HepG2 (cell line): ENCODE results near the gene PRDX5. TPM values are rescaled to one million over a fixed set of nuclear protein-coding genes. Genes with fewer than 3 reads are reported as not detected.
A peak's percentile ranks its signal among the peaks of the same experiment; 100 is the strongest.

Source experiments
- AGO1 ChIP-seq: fragments of 200-400 bp; formaldehyde crosslinking; IDR thresholded peaks from 2 replicates; pipeline ENCODE4 v1.6.1; 2017; ENCODE audit warnings: mild to moderate bottlenecking, low read depth, low read length, moderate library complexity; ENCODE audit not compliant: poor library complexity, severe bottlenecking
- ARID5B ChIP-seq: IDR thresholded peaks from 2 replicates; pipeline ENCODE4 v1.4.0; 2020; ENCODE audit warnings: mild to moderate bottlenecking, missing genetic modification reagents
- ARNT2 ChIP-seq: sonication (generic); formaldehyde crosslinking; IDR thresholded peaks from 2 replicates; pipeline ENCODE4 v1.8.0; 2022; ENCODE audit warnings: mild to moderate bottlenecking, low read depth, missing genetic modification reagents, moderate library complexity
- CREBL2 ChIP-seq: sonication (generic); formaldehyde crosslinking; IDR thresholded peaks from 2 replicates; pipeline ENCODE4 v1.8.1; 2023; ENCODE audit warnings: missing genetic modification reagents, mild to moderate bottlenecking, borderline replicate concordance
- ESRRA ChIP-seq: sonication (generic); formaldehyde crosslinking; IDR thresholded peaks from 2 replicates; pipeline ENCODE4 v1.5.1; 2020; ENCODE audit warnings: mild to moderate bottlenecking, low read depth, missing genetic modification reagents
- GABPA ChIP-seq, 2 experiments: IDR thresholded peaks; 2 replicates each; pipeline ENCODE4 v1.6.1; 2011 to 2016; ENCODE audit warnings: low read depth in 2 of 2, low read length in 1 of 2, missing biosample characterization in 1 of 2, missing genetic modification characterization in 1 of 2
- LRRFIP1 ChIP-seq: sonication (generic); formaldehyde crosslinking; conservative IDR thresholded peaks from 2 replicates; pipeline ENCODE4 v1.4.0; 2020; ENCODE audit warnings: missing genetic modification reagents
- MEF2D ChIP-seq: sonication (generic); formaldehyde crosslinking; IDR thresholded peaks from 2 replicates; pipeline ENCODE4 v1.5.1; 2020; ENCODE audit warnings: mild to moderate bottlenecking, missing genetic modification reagents
- PHF8 ChIP-seq: sonication (generic); formaldehyde crosslinking; IDR thresholded peaks from 2 replicates; pipeline ENCODE4 v1.5.0; 2020; ENCODE audit warnings: missing genetic modification reagents
- REXO4 ChIP-seq: sonication (generic); formaldehyde crosslinking; IDR thresholded peaks from 2 replicates; pipeline ENCODE4 v1.8.0; 2022; ENCODE audit warnings: missing genetic modification reagents, mild to moderate bottlenecking, borderline replicate concordance
- ZBTB7B ChIP-seq: sonication (generic); formaldehyde crosslinking; IDR thresholded peaks from 2 replicates; pipeline ENCODE4 v1.4.0; 2020; ENCODE audit warnings: missing genetic modification reagents
- ZNF30 ChIP-seq: sonication (generic); formaldehyde crosslinking; IDR thresholded peaks from 2 replicates; pipeline ENCODE4 v1.5.0; 2020; ENCODE audit warnings: mild to moderate bottlenecking, missing genetic modification reagents
- ZNF318 ChIP-seq: sonication (generic); formaldehyde crosslinking; IDR thresholded peaks from 2 replicates; pipeline ENCODE4 v1.4.0; 2020; ENCODE audit warnings: mild to moderate bottlenecking, missing genetic modification reagents
- polyA plus RNA-seq, 8 experiments: library from polyadenylated mRNA; depleted of rRNA in 3 of 8; stranded (reverse) in 7 of 8; unstranded in 1 of 8; fragments of >200 nt; fragmentation: Illumina TruSeq in 4 of 8; extraction: Trizol in 4 of 8; gene quantifications; 2 replicates each; pipeline versions ENCODE4 v1.2.1 to v1.2.3, GENCODE V29; 2011 to 2016; ENCODE audit warnings: low read depth in 4 of 8, missing spikeins in 1 of 8, mixed read lengths in 1 of 8; ENCODE audit not compliant: insufficient read depth in 1 of 8
- total RNA-seq, 5 experiments: library from RNA; depleted of rRNA; stranded (reverse); fragments of >200 nt; fragmentation: Illumina TruSeq; extraction: Trizol; gene quantifications; 2 replicates each; pipeline ENCODE4 v1.2.3, GENCODE V29; 2016; ENCODE audit warnings: low read depth in 1 of 5

Gene PRDX5
- total and polyA plus RNA-seq, 2 of the 13 experiments (the other 11 are each of a cell fraction or from before 2014, with no cell fraction given) = 215 to 311 TPM

GRCh38 chr11:64317961-64318765 is at the start of gene PRDX5 (continued):
- peak; percentile 62 for TF ChIP-seq GABPA (IDR thresholded peaks at IDR 0.05; ENCODE audit: low read depth, low read length)
- no peak for TF ChIP-seq GABPA (CRISPR knock-in tag; IDR thresholded peaks at IDR 0.05; ENCODE audit: low read depth)
- no peak for TF ChIP-seq MEF2D
- peak; percentile 78 for TF ChIP-seq PHF8
- no peak for TF ChIP-seq CREBL2
- no peak for TF ChIP-seq ARID5B
- TF ChIP-seq ZBTB7B (CRISPR knock-in tag) = no peak
- peak; percentile 56; the same call in 1 of the 2 replicates for TF ChIP-seq ESRRA (CRISPR knock-in tag)
- TF ChIP-seq AGO1 = no peak
- TF ChIP-seq ZNF30 (CRISPR knock-in tag) = no peak
- TF ChIP-seq LRRFIP1 (CRISPR knock-in tag) = no peak
- peak; percentile 95 for TF ChIP-seq ZNF318 (CRISPR knock-in tag)
- no peak for TF ChIP-seq REXO4 (CRISPR knock-in tag)
- peak; percentile 87 for TF ChIP-seq ARNT2
